Colonic mucosa (tissue), 4 donors: Measurements from ENCODE around the gene DNAH9. TPM values are rescaled to one million over a fixed set of nuclear protein-coding genes. Genes with fewer than 3 reads are reported as not detected.
A peak's percentile ranks its signal among the peaks of the same experiment; 100 is the strongest.

ENCODE experiments used
- DNase-seq: peaks from one replicate; pipeline ENCODE4 v3.0.0-alpha.2; 2020
- H3K27ac ChIP-seq: fragments of 200-600 bp; one replicate; pipeline ENCODE4 v1.8.0; 2021
- H3K27me3 ChIP-seq: fragments of 200-600 bp; one replicate; pipeline ENCODE4 v1.8.0; 2021
- H3K36me3 ChIP-seq: fragments of 200-600 bp; one replicate; pipeline ENCODE4 v1.8.0; 2021
- H3K4me1 ChIP-seq: fragments of 200-600 bp; one replicate; pipeline ENCODE4 v1.8.0; 2021; ENCODE audit warnings: mild to moderate bottlenecking
- H3K4me3 ChIP-seq: fragments of 200-600 bp; one replicate; pipeline ENCODE4 v1.8.0; 2021
- H3K9ac ChIP-seq, 2 donors: one replicate each; pipeline ENCODE4 v1.7.0; 2013; ENCODE audit warnings: control low read depth in 2 of 2, low read depth in 2 of 2, low read length in 2 of 2
- H3K9me3 ChIP-seq: fragments of 200-600 bp; one replicate; pipeline ENCODE4 v1.8.0; 2021
- CTCF ChIP-seq: fragments of 200-600 bp; IDR thresholded peaks from one replicate; pipeline ENCODE4 v1.8.0; 2022; ENCODE audit warnings: antibody characterized with exemption, mild to moderate bottlenecking
- intact Hi-C: fragments of 100-400 bp; cut with DNase I; formaldehyde crosslinking; loops from one replicate; pipeline ENCODE4 v1.14.1; 2022
- total RNA-seq, 2 donors: library from RNA; stranded (reverse); fragmentation: NEBNext Ultra II Directional in 1 of 2; extraction: Animal tissue kit (Norgen Biotek cat#: 25700) in 1 of 2; gene quantifications; one replicate each; pipeline ENCODE4 v1.2.1, GENCODE V29; 2021
- donor health status: healthy.
- donor health status: DM: no; HTN: no; CAD: no.
- donor health status: DM: no; HTN: no; CAD: no.

The DNAH9 gene
- total RNA-seq, 2 donors from 2014 or later = 0.40 to 0.69 TPM

GRCh38 chr17:11692688-11693087, 94.4 kb downstream of the DNAH9 start:
- H3K9me3 ChIP-seq = no peaks in the 10 kb centered on the region
- H3K9ac ChIP-seq = no peak overlapping the region
- H3K27ac ChIP-seq = no peak overlapping the region
- H3K4me3 ChIP-seq = no peak overlapping the region
- H3K27me3 ChIP-seq = no peaks in the 10 kb centered on the region
- no peak for TF ChIP-seq CTCF
- no peaks in the 10 kb centered on the region for H3K4me1 ChIP-seq
- H3K36me3 ChIP-seq = no peaks in the 10 kb centered on the region
- intact Hi-C loops = no loop called here
- no peak for DNase-seq

DNA sequence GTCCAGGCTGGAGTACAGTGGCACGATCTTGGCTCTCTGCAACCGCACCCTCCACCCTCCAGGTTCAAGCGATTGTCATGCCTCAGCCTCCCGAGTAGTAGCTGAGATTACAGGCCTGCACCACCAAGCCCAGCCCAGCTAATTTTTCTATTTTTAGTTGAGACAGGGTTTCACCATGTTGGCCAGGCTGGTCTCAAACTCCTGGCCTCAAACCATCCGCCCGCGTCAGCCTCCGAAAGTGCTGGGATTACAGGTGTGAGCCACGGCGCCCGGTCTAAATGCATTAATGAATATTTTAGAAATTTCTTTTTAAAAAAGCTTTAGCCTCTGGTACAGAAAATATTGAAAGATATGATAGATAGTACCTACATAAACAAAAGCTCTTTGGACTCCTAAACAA, 95.0 kb downstream of the DNAH9 start:
- no peak for TF ChIP-seq CTCF
- Histone ChIP-seq H3K27ac (no peak overlapping the region), H3K9ac (no peak overlapping the region), H3K36me3 (no peaks in the 10 kb centered on the region), H3K9me3 (no peaks in the 10 kb centered on the region), H3K4me3 (no peak overlapping the region), H3K27me3 (no peaks in the 10 kb centered on the region), H3K4me1 (no peaks in the 10 kb centered on the region)
- no peak for DNase-seq
- intact Hi-C loops = no loop called here

DNA sequence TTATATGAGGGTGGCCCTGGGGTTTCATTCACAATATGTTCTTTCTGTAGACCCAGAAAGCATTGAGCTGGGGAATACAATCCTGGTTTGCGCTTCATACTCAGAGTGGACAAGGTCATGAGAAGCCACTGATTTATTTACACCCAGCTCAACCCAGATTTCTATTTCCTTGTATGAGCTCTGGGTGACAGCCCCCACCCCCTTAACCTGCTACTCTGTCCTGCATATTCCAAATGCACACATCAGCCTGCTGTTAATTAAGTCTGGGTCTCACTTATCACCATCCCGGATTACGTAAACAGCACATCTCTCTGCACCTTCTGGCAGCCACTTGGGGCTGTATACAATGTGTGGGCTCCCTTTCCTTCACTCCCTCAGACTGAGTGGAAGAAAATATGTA, 102.4 kb downstream of the DNAH9 start:
- no peaks in the 10 kb centered on the region for H3K4me1 ChIP-seq
- H3K36me3 ChIP-seq = no peaks in the 10 kb centered on the region
- H3K27me3 ChIP-seq = no peaks in the 10 kb centered on the region
- no peak overlapping the region for H3K9ac ChIP-seq
- no peak overlapping the region for H3K4me3 ChIP-seq
- intact Hi-C loops = no loop called here
- TF ChIP-seq CTCF = no peak
- H3K9me3 ChIP-seq = no peaks in the 10 kb centered on the region
- DNase-seq = no peak
- H3K27ac ChIP-seq = no peak overlapping the region

GRCh38 chr17:11701911-11702310, 103.6 kb downstream of the DNAH9 start:
- TF ChIP-seq CTCF = no peak
- Histone ChIP-seq H3K9ac (no peak overlapping the region), H3K4me3 (no peak overlapping the region), H3K27me3 (no peaks in the 10 kb centered on the region), H3K9me3 (no peaks in the 10 kb centered on the region), H3K27ac (no peak overlapping the region), H3K36me3 (no peaks in the 10 kb centered on the region), H3K4me1 (no peaks in the 10 kb centered on the region)
- intact Hi-C loops = no loop called here
- no peak for DNase-seq

- H3K4me1 ChIP-seq = no peaks in the 10 kb centered on the region
- H3K27me3 ChIP-seq = no peaks in the 10 kb centered on the region
- H3K9ac ChIP-seq = no peak overlapping the region
- no peak for DNase-seq
- H3K36me3 ChIP-seq = no peaks in the 10 kb centered on the region
- H3K9me3 ChIP-seq = no peaks in the 10 kb centered on the region
- H3K4me3 ChIP-seq = no peak overlapping the region
- TF ChIP-seq CTCF = no peak
- no peak overlapping the region for H3K27ac ChIP-seq
- intact Hi-C loops = no loop called here
Observed at GRCh38 chr17:11704041-11704440, 105.8 kb downstream of the DNAH9 start.

GRCh38 chr17:11705111-11705510, 106.8 kb downstream of the DNAH9 start:
- intact Hi-C loops = no loop called here
- peak; percentile 53 for DNase-seq
- Histone ChIP-seq H3K27ac (no peak overlapping the region), H3K9me3 (no peaks in the 10 kb centered on the region), H3K4me1 (no peaks in the 10 kb centered on the region), H3K4me3 (no peak overlapping the region), H3K27me3 (no peaks in the 10 kb centered on the region), H3K9ac (no peak overlapping the region), H3K36me3 (no peaks in the 10 kb centered on the region)
- TF ChIP-seq CTCF = no peak
